SH-SY5Y (cell line): Measurements from ENCODE around the gene DOK3.

ENCODE experiments used
- GATA2 ChIP-seq: IDR thresholded peaks from 2 replicates; pipeline ENCODE4 v1.6.1; 2011; ENCODE audit warnings: mild to moderate bottlenecking, low read depth, low read length
- GATA3 ChIP-seq: IDR thresholded peaks from 2 replicates; pipeline ENCODE4 v1.6.1; 2011; ENCODE audit warnings: low read depth, mild to moderate bottlenecking, low read length, moderate library complexity

- no peak for TF ChIP-seq GATA3
- TF ChIP-seq GATA2, result no peak
Observed at GRCh38 chr5:177476531-177477233, 32.9 kb downstream of the DOK3 start.
